ENCODE data around the gene OSGIN1.

GRCh38 chr16:84015399-84015798, 62.4 kb downstream of the OSGIN1 start:
- no peak for TF ChIP-seq CTCF (IDR thresholded peaks at IDR 0.05)
- TF ChIP-seq EZH2 (IDR thresholded peaks at IDR 0.05; ENCODE audit: borderline replicate concordance, insufficient read depth, low read depth, low read length, poor library complexity, severe bottlenecking), result no peak

Measured in B cell (primary cell).